ENCODE results near the gene SCD5.

Gene SCD5

GRCh38 chr4:82814034-82814433, 15.4 kb upstream of the SCD5 start:
- no peaks in the 10 kb centered on the region; the same call in 1 of the 2 replicates for H3K9me3 ChIP-seq
- no peak overlapping the region for H3K9ac ChIP-seq
- H3K4me3 ChIP-seq: no peak overlapping the region
- H3K36me3 ChIP-seq: peaks cover 32% of the 10 kb centered on the region
- TF ChIP-seq Cebpa-rat (IDR thresholded peaks at IDR 0.05): no peak
- H3K4me2 ChIP-seq: no peak overlapping the region
- H4K20me1 ChIP-seq: no peaks in the 10 kb centered on the region
- H3K27ac ChIP-seq: no peak overlapping the region
- no peaks in the 10 kb centered on the region for H3K27me3 ChIP-seq
- H3K4me1 ChIP-seq: peaks cover 19% of the 10 kb centered on the region

GRCh38 chr4:82811838-82812341, 13.3 kb upstream of the SCD5 start:
- Histone ChIP-seq H4K20me1 (no peaks in the 10 kb centered on the region), H3K9me3 (no peaks in the 10 kb centered on the region; the same call in 1 of the 2 replicates), H3K9ac (peak overlapping the region; percentile 29; the same call in 1 of the 2 replicates), H3K4me3 (no peak overlapping the region), H3K36me3 (peaks cover 10% of the 10 kb centered on the region), H3K4me1 (peaks cover 19% of the 10 kb centered on the region), H3K4me2 (peak overlapping the region; percentile 62), H3K27ac (peak overlapping the region; percentile 58), H3K27me3 (no peaks in the 10 kb centered on the region)
- TF ChIP-seq Cebpa-rat (IDR thresholded peaks at IDR 0.05): no peak

- Histone ChIP-seq H3K27me3 (no peaks in the 10 kb centered on the region), H3K27ac (no peak overlapping the region; the same call in 1 of the 2 replicates), H4K20me1 (no peaks in the 10 kb centered on the region), H3K4me2 (peak overlapping the region; percentile 62), H3K9ac (no peak overlapping the region), H3K9me3 (no peaks in the 10 kb centered on the region; the same call in 1 of the 2 replicates), H3K4me3 (no peak overlapping the region), H3K36me3 (0 out of 2 replicates have a peak, but pooled peaks cover 6% of the 10 kb centered on the region), H3K4me1 (peaks cover 19% of the 10 kb centered on the region)
- no peak for TF ChIP-seq Cebpa-rat (IDR thresholded peaks at IDR 0.05)
Measured at GRCh38 chr4:82811392-82811791, 12.8 kb upstream of the SCD5 start.

GRCh38 chr4:82810176-82810575, 11.6 kb upstream of the SCD5 start:
- Histone ChIP-seq H3K27me3 (no peaks in the 10 kb centered on the region), H3K9ac (no peak overlapping the region), H3K9me3 (no peaks in the 10 kb centered on the region; the same call in 1 of the 2 replicates), H3K27ac (no peak overlapping the region), H3K4me1 (peaks cover 19% of the 10 kb centered on the region), H3K36me3 (no peaks in the 10 kb centered on the region), H4K20me1 (no peaks in the 10 kb centered on the region), H3K4me3 (no peak overlapping the region), H3K4me2 (no peak overlapping the region)
- TF ChIP-seq Cebpa-rat (IDR thresholded peaks at IDR 0.05): no peak

GRCh38 chr4:82809619-82810018, 11.0 kb upstream of the SCD5 start:
- H3K9me3 ChIP-seq: no peaks in the 10 kb centered on the region; the same call in 1 of the 2 replicates
- H3K27ac ChIP-seq: no peak overlapping the region
- no peaks in the 10 kb centered on the region for H3K27me3 ChIP-seq
- H3K4me2 ChIP-seq: no peak overlapping the region
- H3K4me1 ChIP-seq: peaks cover 19% of the 10 kb centered on the region
- no peak overlapping the region for H3K4me3 ChIP-seq
- H3K36me3 ChIP-seq: no peaks in the 10 kb centered on the region
- no peaks in the 10 kb centered on the region for H4K20me1 ChIP-seq
- TF ChIP-seq Cebpa-rat (IDR thresholded peaks at IDR 0.05): no peak
- H3K9ac ChIP-seq: no peak overlapping the region

- no peaks in the 10 kb centered on the region for H4K20me1 ChIP-seq
- peaks cover 5% of the 10 kb centered on the region for H3K27me3 ChIP-seq
- H3K9me3 ChIP-seq: no peaks in the 10 kb centered on the region
- H3K4me3 ChIP-seq: no peak overlapping the region
- peaks cover 15% of the 10 kb centered on the region for H3K4me1 ChIP-seq
- H3K27ac ChIP-seq: no peak overlapping the region
- H3K4me2 ChIP-seq: no peak overlapping the region
- no peaks in the 10 kb centered on the region for H3K36me3 ChIP-seq
- no peak for TF ChIP-seq Cebpa-rat (IDR thresholded peaks at IDR 0.05)
- H3K9ac ChIP-seq: no peak overlapping the region
Measured at GRCh38 chr4:82803746-82804145, 5.2 kb upstream of the SCD5 start.

- Histone ChIP-seq H3K27me3 (peaks cover 5% of the 10 kb centered on the region), H4K20me1 (no peaks in the 10 kb centered on the region), H3K36me3 (no peaks in the 10 kb centered on the region), H3K4me3 (no peak overlapping the region), H3K4me2 (no peak overlapping the region), H3K9me3 (no peaks in the 10 kb centered on the region), H3K4me1 (peaks cover 15% of the 10 kb centered on the region), H3K27ac (no peak overlapping the region), H3K9ac (no peak overlapping the region)
- no peak for TF ChIP-seq Cebpa-rat (IDR thresholded peaks at IDR 0.05)
Measured at GRCh38 chr4:82802911-82803310, 4.3 kb upstream of the SCD5 start.

- no peaks in the 10 kb centered on the region for H3K36me3 ChIP-seq
- no peaks in the 10 kb centered on the region for H3K9me3 ChIP-seq
- no peak for TF ChIP-seq Cebpa-rat (IDR thresholded peaks at IDR 0.05)
- no peak overlapping the region for H3K27ac ChIP-seq
- H3K4me2 ChIP-seq: no peak overlapping the region
- H4K20me1 ChIP-seq: peaks cover 8% of the 10 kb centered on the region
- H3K4me3 ChIP-seq: no peak overlapping the region
- peaks cover 5% of the 10 kb centered on the region for H3K27me3 ChIP-seq
- H3K4me1 ChIP-seq: peaks cover 23% of the 10 kb centered on the region
- H3K9ac ChIP-seq: no peak overlapping the region
Measured at GRCh38 chr4:82801910-82802521, 3.4 kb upstream of the SCD5 start.

GRCh38 chr4:82799006-82799881, 648 bp upstream of the SCD5 start:
- no peak for TF ChIP-seq Cebpa-rat (IDR thresholded peaks at IDR 0.05)
- Histone ChIP-seq H3K9ac (peak overlapping the region; percentile 78), H3K27me3 (peaks cover 5% of the 10 kb centered on the region), H4K20me1 (peaks cover 17% of the 10 kb centered on the region), H3K4me3 (peak overlapping the region; percentile 87), H3K4me2 (peak overlapping the region; percentile 83), H3K27ac (peak overlapping the region; percentile 65; the same call in 1 of the 2 replicates), H3K36me3 (peaks cover 9% of the 10 kb centered on the region), H3K4me1 (peaks cover 33% of the 10 kb centered on the region), H3K9me3 (no peaks in the 10 kb centered on the region)
